SHP77 treated with DMSO at 0.1 percent for 48 hours (cell line): ENCODE measurements around the gene GPRC5C.

ENCODE experiments used
- DNase-seq: peaks from one replicate; lab custom pipeline; 2025; lab: John Stamatoyannopoulos, UW

GPRC5C gene

GRCh38 chr17:74452841-74453661 is 21.2 kb downstream of the GPRC5C start:
- no peak for DNase-seq

GRCh38 chr17:74453665-74454196 is 21.8 kb downstream of the GPRC5C start:
- no peak for DNase-seq

GRCh38 chr17:74454197-74455024 is 22.5 kb downstream of the GPRC5C start:
- peak; percentile 73 for DNase-seq

- no peak for DNase-seq
Measured at GRCh38 chr17:74455025-74455545, 23.2 kb downstream of the GPRC5C start.

DNA sequence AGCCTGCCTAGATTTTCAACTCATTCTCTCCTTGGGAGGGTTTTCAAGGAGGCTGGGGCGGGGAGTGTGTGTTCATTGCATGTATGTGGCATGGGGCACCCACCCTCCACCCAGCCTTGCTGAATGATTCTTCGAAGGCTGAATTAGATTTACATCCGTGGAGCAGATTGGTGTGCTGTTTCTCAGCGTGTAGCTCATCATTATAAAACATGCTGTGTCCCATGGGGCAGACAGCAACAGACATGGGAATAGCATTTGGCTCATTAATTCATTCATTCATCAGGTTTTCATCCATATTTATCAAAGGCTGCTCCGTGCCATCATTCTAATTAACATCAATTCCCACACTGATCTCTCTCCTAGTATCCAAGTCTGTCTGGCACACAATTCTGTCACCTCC is 23.9 kb downstream of the GPRC5C start:
- DNase-seq, result no peak

GRCh38 chr17:74457146-74457819 is 25.4 kb downstream of the GPRC5C start:
- DNase-seq, result peak; percentile 45

- no peak for DNase-seq
Measured at GRCh38 chr17:74457820-74458166, 25.9 kb downstream of the GPRC5C start.

DNA sequence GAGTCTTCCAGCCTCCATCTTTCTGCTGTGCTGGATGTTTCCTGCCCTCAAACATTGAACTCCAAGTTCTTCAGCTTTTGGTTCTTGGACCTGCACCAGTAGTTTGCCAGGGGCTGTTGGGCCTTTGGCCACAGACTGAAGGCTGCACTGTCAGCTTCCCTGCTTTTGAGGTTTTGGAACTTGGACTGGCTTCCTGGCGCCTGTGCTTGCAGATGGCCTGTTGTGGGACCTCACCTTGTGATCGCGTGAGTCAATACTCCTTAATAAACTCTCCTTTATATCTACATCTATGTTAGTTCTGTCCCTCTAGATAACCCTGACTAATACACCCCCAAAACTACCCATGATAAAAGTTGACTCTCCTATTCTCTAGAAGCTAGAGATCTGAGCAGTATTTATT is 26.9 kb downstream of the GPRC5C start:
- no peak for DNase-seq

DNA sequence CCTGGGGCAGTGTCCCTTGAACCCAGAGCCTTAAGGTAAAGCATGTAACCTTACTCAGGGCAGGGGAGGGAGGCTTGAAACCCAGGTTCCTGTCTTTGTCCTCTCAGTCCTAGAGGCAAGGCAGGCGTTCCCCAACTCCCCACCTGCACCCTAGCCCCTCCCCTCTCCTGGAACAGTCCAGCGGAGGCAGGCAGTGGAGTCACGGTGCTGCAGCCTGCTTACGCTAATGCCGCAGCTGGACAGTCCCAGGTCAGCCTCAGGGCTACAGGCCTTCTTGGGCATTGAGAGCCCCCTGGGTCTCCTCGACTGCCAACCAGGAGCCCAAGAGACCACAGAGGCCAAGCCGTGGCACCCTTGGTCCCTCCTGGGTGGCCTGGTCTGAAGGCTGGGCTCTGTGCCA is 27.7 kb downstream of the GPRC5C start:
- no peak for DNase-seq

DNA sequence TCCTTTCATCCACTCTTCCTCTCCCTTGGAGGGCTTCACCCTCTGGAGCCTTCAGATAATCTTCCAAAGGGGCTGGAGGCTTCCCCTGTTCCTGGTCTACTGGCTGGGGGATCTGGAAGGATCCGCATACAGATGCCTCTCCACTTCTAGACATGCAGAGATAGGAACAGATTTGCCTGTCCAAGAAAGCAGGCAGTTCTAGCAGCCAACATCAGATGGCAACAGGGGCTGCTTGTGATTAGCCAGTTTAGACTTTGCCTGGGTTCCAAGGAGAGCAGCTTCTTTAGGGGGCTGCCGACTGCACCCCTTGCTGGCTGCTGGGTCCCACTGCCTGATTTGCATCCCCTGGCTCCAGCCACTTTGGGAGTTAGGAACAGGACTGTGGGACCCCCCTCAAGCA is 28.4 kb downstream of the GPRC5C start:
- DNase-seq, result no peak

DNA sequence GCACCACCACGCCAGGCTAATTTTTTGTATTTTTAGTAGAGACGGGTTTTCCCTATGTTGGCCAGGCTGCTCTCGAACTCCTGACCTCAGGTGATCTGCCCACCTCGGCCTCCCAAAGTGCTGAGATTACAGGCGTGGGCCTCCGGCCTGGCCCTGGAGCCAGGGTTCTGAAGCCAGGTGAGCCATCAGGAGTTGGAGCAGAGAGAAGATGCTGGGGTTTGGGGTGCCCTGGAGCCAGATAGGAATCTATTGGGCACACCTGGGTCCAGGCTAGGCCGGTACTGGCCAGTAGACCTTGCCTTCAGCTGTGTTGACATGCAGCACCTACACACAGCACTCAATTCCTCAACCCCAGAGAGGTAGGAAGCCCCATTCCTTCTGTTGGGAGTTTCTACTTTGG is 29.1 kb downstream of the GPRC5C start:
- DNase-seq, result no peak

DNA sequence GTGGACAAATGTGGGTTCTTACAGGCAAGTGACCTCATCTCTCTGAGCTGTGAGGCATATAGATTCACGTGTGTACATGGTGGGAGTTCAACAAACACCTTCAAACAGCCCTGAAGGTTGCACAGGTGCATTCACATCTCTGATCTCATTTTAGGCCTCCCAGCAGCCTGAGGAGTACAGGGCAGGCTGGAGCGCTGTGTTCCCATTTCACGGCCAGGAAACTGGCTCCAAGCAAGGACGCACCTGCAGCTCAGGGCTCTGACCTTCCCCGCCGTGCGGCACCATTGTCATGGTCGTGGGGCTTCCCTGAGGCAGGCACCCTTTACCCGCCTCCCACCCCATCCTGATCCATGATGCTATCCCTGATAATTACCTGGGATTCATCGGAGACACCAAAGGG is 29.7 kb downstream of the GPRC5C start:
- DNase-seq, result no peak

DNA sequence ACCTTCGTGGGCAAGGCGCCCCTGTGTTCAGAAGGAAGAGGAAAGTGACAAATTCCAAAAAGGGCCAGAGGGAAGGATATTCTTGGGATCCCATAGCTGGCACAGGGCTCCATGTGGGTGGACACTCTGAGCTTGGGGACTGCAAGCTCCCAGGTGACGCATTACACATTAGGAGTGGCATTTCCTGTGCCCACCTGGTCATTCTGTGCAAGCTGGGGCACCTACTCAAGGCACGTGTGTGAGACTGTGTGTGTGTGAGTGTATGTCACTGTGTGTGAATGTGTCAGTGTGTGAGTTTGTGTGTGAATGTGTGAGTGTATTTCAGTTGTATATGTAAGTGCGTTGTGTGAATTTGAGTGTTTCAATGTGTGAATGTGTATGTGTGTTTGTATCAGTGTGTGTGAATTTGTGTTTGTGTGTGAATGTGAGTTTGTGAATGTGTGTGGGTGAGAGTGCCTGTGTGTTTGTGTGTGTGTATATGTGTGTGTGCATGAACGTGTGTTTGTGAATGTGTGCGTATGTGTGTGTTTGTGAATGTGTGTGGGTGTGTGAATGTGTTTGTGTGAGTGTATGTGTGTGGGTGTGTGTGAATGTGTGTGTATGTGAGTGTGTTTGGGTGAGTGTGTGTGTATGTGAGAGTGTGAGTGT is 33.0 kb downstream of the GPRC5C start:
- no peak for DNase-seq

DNA sequence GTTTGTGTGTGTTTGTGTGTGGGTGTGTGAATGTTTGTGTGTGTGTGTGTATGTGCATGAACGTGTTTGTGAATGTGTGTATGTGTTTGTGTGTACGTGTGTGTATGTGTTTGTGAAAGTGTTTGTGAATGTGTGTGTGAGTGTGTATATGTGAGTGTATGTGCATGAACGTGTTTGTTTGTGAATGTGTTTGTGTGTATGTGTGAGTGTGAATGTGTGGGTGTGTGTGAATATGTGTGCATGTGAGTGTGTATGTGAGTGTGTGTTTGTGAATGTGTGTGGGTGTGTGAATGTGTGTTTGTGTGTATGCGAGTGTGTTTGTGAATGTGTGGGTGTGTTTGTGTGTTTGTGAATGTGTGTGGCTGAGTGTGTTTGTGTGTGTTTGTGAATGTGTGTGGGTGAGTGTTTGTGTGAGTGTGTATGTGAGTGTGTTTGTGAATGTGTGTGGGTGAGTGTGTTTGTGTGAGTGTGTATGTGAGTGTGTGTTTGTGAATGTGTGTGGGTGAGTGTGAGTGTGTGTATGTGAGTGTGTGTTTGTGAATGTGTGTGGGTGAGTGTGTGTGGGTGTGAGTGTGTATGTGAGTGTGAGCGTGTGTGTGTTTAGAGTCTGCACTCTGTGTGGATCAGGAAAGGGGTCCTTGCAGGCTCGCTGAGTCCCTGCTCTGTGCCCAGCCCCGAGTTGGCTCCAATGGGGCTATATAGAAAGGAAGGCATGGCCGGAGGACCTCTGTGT is 33.7 kb downstream of the GPRC5C start:
- DNase-seq, result no peak

DNA sequence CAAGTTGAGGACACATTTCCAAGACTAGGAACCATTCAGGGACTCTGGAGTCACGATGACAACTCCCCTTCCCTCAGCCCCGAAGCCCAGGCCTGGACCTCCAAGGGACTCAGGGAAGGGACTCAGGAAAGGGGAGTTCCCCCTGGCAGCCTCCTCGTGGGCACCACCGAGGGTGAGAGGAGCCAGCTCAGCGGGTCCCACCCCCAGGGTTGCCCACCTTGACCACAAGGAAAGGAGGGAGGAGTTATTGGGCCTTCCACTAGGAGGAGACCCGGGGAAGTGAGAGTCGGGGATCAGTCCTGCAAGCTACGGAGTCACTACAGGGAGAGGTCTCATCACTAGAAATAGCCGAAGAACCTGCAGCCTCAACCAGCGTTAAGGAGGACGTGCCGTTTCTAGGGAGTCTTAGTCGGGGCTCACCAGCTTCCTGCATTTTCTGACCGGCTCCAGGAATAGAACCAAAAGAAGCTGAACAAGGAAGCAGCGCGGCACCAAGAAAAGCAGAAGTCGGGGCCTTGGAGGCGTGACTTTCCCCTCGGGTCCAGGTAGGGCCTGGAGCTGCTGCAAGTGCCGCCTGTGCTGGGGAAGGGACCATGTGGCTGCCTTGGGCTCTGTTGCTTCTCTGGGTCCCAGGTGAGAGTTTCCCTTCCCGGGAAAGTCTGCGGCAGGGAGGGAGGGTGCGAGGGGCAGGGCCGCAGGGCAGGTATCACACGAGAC is 34.4 kb downstream of the GPRC5C start, which contains the start of gene CD300A:
CD300A (plus strand) TSS at position 524 of the 717 bp plus-strand sequence; CDS start at position 594, 70 bp downstream.
- no peak for DNase-seq

DNA sequence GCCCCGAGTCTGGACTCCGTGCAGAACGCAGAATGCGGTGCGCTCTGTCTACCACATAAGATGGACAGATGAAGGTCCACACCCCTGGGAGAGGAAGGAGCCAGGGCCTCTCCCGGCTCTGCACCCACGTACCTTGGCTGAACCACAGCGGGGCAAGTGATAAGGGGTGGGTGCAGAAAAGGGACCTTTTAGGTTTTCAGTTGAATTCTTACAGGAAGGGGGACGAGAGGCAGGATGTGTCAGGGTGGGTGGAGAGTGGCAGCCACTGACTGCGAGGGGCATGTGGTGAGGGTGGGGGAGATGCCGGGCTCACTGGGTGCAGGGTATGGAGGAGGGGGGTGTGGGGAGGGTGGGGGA is 34.9 kb downstream of the GPRC5C start:
- no peak for DNase-seq

DNA sequence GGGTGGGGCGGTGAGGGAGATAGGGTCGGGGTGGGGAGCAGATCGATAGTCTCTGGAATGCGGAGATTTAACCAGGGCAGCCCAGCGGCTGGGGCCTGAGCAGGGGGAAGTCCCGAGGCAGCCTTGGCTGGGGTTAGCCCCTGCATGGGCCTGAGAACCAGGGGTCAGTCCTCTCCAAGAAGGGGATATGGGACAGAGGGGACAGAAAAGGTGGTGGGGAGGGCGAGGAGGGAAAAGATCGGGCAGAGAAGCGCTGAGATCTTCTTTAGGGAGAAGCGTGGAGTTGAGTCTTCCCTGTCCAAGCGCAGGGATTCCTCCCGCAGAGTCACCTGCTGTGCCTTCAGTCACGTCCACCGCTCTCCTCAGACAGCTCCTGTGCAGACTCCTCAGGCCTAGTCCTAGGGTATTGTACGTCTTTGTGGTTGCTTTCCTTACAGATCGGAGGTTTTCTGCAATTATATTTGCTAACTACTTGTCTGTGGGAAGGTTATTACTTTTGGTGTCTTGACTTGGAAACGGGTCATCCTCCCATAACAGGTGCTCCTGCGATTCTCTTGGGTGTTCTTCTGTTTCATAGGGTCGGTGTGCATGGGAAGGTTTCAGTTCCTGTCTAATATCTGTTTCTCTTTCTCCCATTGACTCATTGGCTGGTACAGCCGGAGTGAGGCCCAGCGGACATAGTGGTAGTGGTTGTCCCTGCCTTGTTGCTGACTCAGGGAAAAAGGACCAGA is 35.5 kb downstream of the GPRC5C start:
- DNase-seq, result no peak

- no peak for DNase-seq
Measured at GRCh38 chr17:74471341-74471740, 39.5 kb downstream of the GPRC5C start.

- DNase-seq, result no peak
Measured at GRCh38 chr17:74472890-74473289, 41.0 kb downstream of the GPRC5C start.

- DNase-seq, result no peak
Measured at GRCh38 chr17:74473294-74473693, 41.4 kb downstream of the GPRC5C start.
